Duodenal mucosa (tissue), 2 donors: ENCODE results near the gene TMEM272.

Source experiments
- H3K27ac ChIP-seq: one replicate; pipeline ENCODE4 v1.7.0; 2013; ENCODE audit warnings: low read depth, low read length
- H3K27me3 ChIP-seq, 2 donors: one replicate each; pipeline ENCODE4 v1.7.0; 2013; ENCODE audit warnings: low read length in 2 of 2, control low read depth in 1 of 2; ENCODE audit not compliant: insufficient read depth in 2 of 2, control insufficient read depth in 1 of 2
- H3K36me3 ChIP-seq, 2 donors: one replicate each; pipeline ENCODE4 v1.7.0; 2013; ENCODE audit warnings: low read length in 2 of 2, control low read depth in 1 of 2; ENCODE audit not compliant: insufficient read depth in 2 of 2, control insufficient read depth in 1 of 2
- H3K4me1 ChIP-seq, 2 donors: one replicate each; pipeline ENCODE4 v1.7.0; 2013; ENCODE audit warnings: low read length in 2 of 2, control low read depth in 1 of 2; ENCODE audit not compliant: insufficient read depth in 2 of 2, control insufficient read depth in 1 of 2
- H3K4me3 ChIP-seq, 2 donors: one replicate each; pipeline ENCODE4 v1.7.0; 2013; ENCODE audit warnings: low read length in 2 of 2, low read depth in 1 of 2
- H3K9ac ChIP-seq, 2 donors: one replicate each; pipeline ENCODE4 v1.7.0; 2013; ENCODE audit warnings: low read length in 2 of 2, low read depth in 1 of 2
- H3K9me3 ChIP-seq, 2 donors: one replicate each; pipeline ENCODE4 v1.7.0; 2013; ENCODE audit warnings: low read length in 2 of 2, control low read depth in 1 of 2; ENCODE audit not compliant: control insufficient read depth in 1 of 2

TMEM272 gene, protein sequence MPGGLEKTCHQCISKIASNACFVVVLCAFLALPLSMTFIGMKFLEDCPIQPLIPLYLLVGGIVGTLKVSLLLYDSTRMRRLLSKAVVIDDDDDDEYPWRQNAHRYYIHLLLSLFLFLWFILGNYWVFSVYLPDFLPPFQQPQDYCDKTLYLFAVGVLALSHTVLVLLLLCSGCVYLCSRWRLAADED

GRCh38 chr13:51844862-51845573 lies at the start of gene TMEM272:
Gene TMEM272 (minus strand): TSS chr13:51845177. CDS start chr13:51838530, 6,647 bp downstream.
- Histone ChIP-seq H3K4me3 (peak within 1 kb of the TSS; percentile 73), H3K9me3 (no peaks in the 10 kb centered on the region), H3K9ac (peak within 1 kb of the TSS; percentile 22 to 67)

DNA sequence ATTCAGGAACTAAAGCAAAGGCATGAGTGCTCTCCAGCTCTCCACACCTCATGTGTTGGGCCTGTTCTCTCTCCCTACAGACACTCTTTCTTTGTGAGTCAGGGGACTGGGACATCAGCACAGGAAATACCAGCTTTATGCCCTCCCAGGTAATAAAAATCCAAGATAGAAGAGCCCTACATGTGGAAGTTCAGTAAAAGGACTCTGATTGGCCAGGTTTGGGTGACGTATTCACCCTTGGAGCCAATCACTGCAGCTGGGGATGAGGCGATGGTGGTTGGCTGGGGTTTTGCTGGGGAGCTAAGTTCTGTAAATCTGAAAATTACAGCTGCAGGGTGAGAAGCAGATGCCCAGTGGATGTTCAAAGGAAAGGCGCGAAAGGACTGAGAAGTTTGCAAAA lies 49.3 kb upstream of the TMEM272 start:
- Histone ChIP-seq H3K9ac (no peak overlapping the region), H3K9me3 (no peaks in the 10 kb centered on the region), H3K4me3 (no peak overlapping the region), H3K27ac (no peak overlapping the region), H3K36me3 (no peaks in the 10 kb centered on the region), H3K27me3 (no peaks in the 10 kb centered on the region), H3K4me1 (peaks cover 0 to 5% of the 10 kb centered on the region in 2 donors)

More at GRCh38 chr13:51844862-51845573, at the start of gene TMEM272:
- peaks cover 10 to 16% of the 10 kb centered on the region in 2 donors for H3K4me1 ChIP-seq
- peaks cover 0 to 7% of the 10 kb centered on the region in 2 donors for H3K27me3 ChIP-seq
- no peaks in the 10 kb centered on the region for H3K36me3 ChIP-seq
- no peak within 1 kb of the TSS for H3K27ac ChIP-seq

DNA sequence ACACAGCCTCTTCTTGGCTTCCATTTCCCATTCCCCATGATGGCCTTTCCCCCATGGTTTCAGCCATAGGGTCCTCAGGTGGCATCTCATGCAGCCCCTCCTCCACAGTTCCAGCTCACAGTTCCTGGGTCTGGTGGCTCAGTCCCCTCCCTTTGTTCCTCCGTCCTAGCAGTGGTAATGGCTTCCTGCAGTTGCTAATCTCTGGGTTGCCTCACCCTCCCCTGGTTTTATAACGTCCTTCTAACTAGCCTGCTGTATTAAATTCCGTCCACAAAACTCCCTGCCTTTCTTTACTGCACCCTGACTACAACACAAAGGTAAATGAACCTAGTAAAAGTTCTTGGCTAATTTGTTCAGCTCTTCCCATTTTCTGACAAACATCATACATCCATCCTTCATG lies 47.7 kb upstream of the TMEM272 start:
- peaks cover 0 to 5% of the 10 kb centered on the region in 2 donors for H3K4me1 ChIP-seq
- H3K36me3 ChIP-seq = no peaks in the 10 kb centered on the region
- no peaks in the 10 kb centered on the region for H3K27me3 ChIP-seq
- no peak overlapping the region for H3K9ac ChIP-seq
- no peak overlapping the region for H3K4me3 ChIP-seq
- H3K27ac ChIP-seq = no peak overlapping the region
- no peaks in the 10 kb centered on the region for H3K9me3 ChIP-seq

- no peaks in the 10 kb centered on the region for H3K9me3 ChIP-seq
- H3K27me3 ChIP-seq = no peaks in the 10 kb centered on the region
- H3K4me3 ChIP-seq = no peak overlapping the region
- no peaks in the 10 kb centered on the region for H3K4me1 ChIP-seq
- H3K27ac ChIP-seq = no peak overlapping the region
- H3K36me3 ChIP-seq = no peaks in the 10 kb centered on the region
- no peak overlapping the region for H3K9ac ChIP-seq
Observed at GRCh38 chr13:51887468-51887867, 42.5 kb upstream of the TMEM272 start.

GRCh38 chr13:51885651-51886050 lies 40.7 kb upstream of the TMEM272 start:
- Histone ChIP-seq H3K9ac (no peak overlapping the region), H3K36me3 (no peaks in the 10 kb centered on the region), H3K27me3 (no peaks in the 10 kb centered on the region), H3K4me1 (no peaks in the 10 kb centered on the region), H3K27ac (no peak overlapping the region), H3K9me3 (peaks cover 0 to 2% of the 10 kb centered on the region in 2 donors), H3K4me3 (no peak overlapping the region)

GRCh38 chr13:51883226-51883600 lies 38.2 kb upstream of the TMEM272 start:
- Histone ChIP-seq H3K4me1 (no peaks in the 10 kb centered on the region), H3K27ac (no peak overlapping the region), H3K9me3 (peaks cover 0 to 2% of the 10 kb centered on the region in 2 donors), H3K27me3 (no peaks in the 10 kb centered on the region), H3K9ac (no peak overlapping the region), H3K36me3 (no peaks in the 10 kb centered on the region), H3K4me3 (no peak overlapping the region)

- H3K4me3 ChIP-seq = no peak overlapping the region
- H3K4me1 ChIP-seq = no peaks in the 10 kb centered on the region
- H3K9ac ChIP-seq = no peak overlapping the region
- no peak overlapping the region for H3K27ac ChIP-seq
- H3K9me3 ChIP-seq = peaks cover 0 to 2% of the 10 kb centered on the region in 2 donors
- no peaks in the 10 kb centered on the region for H3K27me3 ChIP-seq
- H3K36me3 ChIP-seq = no peaks in the 10 kb centered on the region
Observed at GRCh38 chr13:51882570-51883225, 37.7 kb upstream of the TMEM272 start.

DNA sequence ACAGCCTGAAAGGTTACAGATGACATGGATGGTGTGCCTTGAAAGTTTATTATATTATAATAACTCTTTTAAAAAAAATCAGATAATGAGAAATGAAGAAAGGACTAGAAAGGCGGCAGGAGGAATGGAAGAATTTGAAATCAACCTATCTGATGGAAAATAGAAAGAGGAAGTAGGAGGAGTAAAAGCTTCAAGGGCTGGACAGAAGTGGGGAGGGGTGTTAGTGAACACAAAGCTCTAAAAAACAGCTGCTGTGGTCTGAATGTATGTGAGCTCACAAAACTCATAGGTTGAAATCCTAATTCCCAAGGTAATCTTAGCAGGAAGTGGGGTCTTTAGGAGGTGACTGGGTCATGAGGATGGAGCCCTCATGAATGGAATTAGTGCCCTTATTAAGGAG lies 36.3 kb upstream of the TMEM272 start:
- H3K4me1 ChIP-seq = no peaks in the 10 kb centered on the region
- H3K9me3 ChIP-seq = peaks cover 0 to 2% of the 10 kb centered on the region in 2 donors
- no peak overlapping the region for H3K4me3 ChIP-seq
- no peaks in the 10 kb centered on the region for H3K36me3 ChIP-seq
- H3K9ac ChIP-seq = no peak overlapping the region
- no peaks in the 10 kb centered on the region for H3K27me3 ChIP-seq
- H3K27ac ChIP-seq = no peak overlapping the region

DNA sequence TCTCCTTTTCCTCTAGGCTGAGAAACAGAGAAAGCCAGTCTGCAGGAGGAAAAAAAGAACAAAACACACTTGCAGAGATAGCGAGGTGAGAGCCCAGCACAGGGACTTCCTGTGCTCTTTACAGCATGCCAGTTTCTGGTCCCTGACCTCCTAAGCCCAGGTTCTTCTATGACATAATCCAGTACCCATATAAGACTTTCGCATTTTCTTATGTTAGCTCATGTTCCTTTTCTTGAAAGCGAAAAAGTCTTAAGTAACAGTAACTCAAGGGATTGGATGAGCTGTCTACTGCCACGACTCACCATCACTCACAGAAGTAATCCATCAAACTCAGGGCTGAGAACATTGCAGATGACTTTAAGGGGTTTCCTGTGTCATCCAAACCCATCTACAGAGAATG lies 34.2 kb upstream of the TMEM272 start:
- Histone ChIP-seq H3K36me3 (no peaks in the 10 kb centered on the region), H3K27me3 (no peaks in the 10 kb centered on the region)

DNA sequence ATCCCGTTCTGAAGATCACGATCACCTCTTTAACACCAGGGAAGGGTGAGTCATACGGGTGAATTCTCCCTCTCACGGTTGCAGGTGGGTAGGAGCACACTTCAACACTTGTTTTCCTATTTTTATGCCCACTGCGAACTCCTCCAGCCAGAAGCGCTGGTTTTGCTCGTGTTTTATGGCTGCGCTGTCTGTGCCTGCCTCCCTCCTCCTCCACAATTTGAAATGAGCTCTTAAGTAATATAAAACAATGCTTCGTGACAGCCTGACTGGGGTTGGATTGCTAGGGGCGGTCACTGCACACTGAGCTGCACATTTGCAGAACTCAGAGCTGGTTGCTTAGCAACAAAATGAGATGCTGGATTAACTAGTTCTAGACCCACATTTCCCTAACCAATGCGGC lies 29.7 kb upstream of the TMEM272 start:
- Histone ChIP-seq H3K9me3 (no peaks in the 10 kb centered on the region), H3K4me3 (no peak overlapping the region), H3K27me3 (no peaks in the 10 kb centered on the region), H3K36me3 (no peaks in the 10 kb centered on the region), H3K9ac (no peak overlapping the region), H3K4me1 (no peaks in the 10 kb centered on the region), H3K27ac (no peak overlapping the region)

More for the DNA sequence above, 34.2 kb upstream of the TMEM272 start:
- no peaks in the 10 kb centered on the region for H3K4me1 ChIP-seq
- no peak overlapping the region for H3K4me3 ChIP-seq
- H3K9ac ChIP-seq = no peak overlapping the region
- peaks cover 0 to 2% of the 10 kb centered on the region in 2 donors for H3K9me3 ChIP-seq
- no peak overlapping the region for H3K27ac ChIP-seq
